HG03565 (cell line): ENCODE measurements around the gene MRLN.

Experiments used
- ATAC-seq: cut with Tn5 transposase; IDR thresholded peaks from one replicate; pipeline ENCODE4 v1.9.1; 2021; ENCODE audit warnings: mild to moderate bottlenecking, moderate library complexity; ENCODE audit not compliant: unreplicated experiment

MRLN gene

DNA sequence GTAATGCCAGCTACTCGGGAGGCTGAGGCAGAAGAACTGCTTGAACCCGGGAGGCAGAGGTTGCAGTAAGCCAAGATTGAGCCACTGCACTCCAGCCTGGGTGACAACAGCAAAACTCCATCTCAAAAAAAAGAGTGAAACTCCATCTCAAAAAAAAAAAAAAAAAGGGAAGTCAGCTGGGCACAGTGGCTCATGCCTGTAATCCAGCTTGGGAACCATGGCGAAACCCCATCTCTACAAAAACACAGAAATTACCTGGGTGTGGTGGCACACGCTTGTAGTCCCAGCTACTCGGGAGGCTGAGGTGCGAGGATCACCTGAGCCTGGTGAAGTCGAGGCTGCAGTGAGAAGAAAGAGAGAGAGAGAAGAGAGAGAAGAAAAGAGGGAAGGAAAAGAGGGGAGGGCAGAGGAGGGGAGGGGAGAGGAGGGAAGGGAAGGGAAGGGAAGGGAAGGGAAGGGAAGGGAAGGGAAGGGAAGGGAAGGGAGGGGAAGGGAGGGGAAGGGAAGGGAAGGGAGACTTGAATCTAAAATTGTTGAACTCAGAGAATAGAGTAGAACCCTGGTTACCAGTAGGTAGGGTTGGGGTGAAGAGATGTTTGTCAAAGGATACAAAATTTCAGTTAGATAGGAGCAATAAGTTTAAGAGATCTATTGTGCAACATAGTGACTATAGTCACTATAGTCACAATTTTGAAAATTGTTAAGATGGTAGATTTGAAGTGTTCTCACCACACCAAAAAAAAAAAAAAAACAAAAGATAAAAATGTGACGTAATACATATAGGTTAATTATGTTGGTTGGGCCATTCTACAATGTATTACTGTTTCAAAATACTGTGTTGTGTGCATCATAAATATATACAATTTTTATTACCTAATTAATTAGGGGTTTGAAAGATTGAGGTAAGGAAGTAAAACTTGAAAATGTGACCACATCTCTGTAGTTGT is 46.1 kb downstream of the MRLN start:
- ATAC-seq, result no peak

DNA sequence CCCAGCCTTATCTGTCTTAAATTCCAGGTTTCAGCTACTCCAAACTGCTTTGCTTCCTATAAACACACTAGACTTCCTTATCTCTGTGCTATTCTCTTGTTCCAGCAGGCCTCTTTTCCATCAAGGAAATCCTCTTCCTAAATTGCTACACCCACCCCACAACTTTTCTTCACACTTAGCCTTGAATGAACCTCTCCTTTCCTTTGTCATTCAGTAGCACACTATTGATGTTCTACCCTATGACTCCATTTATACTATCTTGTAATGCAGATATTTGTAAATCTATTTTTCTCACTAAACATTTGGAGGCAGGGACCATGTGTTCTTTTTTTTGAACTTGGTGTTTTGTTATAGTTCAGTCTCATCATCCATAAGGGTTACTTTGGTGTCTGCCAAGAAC is 47.3 kb downstream of the MRLN start:
- ATAC-seq, result no peak

- ATAC-seq, result no peak
Measured at GRCh38 chr10:59704630-59705029, 48.6 kb downstream of the MRLN start.

GRCh38 chr10:59702347-59702746 is 50.9 kb downstream of the MRLN start:
- no peak for ATAC-seq

DNA sequence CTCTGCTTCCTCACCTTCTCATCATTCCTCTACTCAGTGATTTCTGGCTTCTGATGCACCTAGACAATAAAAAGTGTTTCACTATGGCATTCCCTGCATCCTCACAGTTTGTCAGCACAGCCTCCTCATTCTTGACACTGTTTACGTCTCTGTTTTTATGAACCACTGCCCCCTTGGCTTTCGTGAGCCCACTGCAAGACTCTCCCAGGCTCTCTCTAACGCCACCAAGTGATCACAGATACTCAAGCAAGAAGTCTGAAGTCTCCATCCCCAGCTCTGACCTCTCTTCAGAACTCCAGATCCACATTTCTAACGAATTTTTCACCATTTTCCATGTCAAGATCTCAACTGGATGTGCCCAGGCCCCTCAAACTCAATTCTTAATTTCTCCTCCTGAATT is 52.5 kb downstream of the MRLN start:
- ATAC-seq, result no peak

- ATAC-seq, result no peak
Measured at GRCh38 chr10:59698326-59698725, 54.9 kb downstream of the MRLN start.

DNA sequence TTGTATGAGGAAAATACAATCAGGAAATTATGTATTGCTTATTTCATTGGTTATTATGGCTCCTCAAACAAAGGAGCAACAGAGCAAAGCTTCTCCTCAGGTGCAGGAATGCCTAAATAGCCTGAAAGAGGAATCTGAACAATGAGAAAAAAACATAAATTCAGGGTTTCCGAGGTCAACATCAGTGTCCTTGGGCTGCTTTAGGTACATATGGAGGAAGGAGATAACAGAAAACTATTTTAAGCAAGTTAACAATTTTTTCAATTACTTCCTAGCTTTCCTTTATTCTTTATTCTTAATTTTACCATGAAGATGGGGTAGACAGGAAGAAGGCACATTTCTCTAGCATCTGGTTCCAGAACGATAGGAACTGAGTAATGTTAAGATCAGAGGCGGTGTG is 57.6 kb downstream of the MRLN start:
- no peak for ATAC-seq

DNA sequence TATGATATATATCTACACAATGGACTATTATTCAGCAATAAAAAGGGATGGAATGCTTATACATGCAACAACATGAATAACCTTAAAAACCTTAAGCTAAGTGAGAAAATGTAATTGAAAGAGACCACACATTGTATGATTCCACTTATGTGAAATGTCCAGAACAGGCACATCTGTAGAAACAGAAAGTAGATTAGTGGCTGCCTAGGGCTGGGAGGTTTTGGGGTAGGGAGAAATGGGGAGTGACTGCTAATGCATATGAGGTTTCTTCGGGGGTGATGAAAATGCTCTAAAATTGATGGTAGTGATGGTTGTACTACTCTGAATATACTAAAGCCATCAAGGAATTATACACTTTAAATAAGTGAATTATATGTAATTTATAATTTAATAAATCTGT is 58.3 kb downstream of the MRLN start:
- ATAC-seq, result no peak

DNA sequence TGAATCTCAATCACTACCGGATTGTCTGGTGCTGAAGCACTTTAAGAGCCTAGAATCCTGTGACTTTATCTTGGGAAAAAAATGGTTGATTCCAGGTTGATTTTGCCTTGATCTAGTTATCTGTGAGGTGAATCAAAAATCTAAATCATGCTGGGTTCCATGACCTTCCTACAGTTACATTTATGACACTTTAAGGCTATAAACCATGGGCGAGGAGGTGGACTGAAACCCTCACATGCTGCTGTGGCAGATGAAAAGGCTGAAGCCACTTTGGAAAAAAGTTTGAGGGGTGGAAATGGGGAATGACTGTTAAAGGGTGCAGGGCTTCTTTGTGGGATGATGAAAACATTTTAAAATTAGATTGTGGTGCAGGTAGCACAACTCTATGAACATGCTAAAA is 61.1 kb downstream of the MRLN start:
- ATAC-seq, result no peak

GRCh38 chr10:59688921-59689351 is 64.3 kb downstream of the MRLN start:
- no peak for ATAC-seq

DNA sequence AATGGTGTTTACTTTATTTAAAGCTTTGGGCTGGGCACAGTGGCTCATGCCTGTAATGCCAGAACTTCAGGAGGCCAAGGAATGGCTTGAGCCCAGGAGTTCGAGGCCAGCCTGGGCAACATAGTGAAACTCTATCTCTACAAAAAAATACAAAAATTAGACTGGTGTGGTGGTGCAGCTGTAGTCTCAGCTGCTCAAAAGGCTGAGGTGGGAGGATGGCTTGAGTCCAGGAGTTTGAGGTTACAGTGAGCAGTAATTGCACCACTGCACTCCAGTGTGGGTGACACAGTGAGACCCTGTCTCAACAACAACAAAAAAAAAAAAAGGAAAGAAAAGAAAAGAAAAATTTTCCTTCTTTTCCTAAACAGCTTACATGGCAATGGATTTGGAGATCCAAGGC is 65.6 kb downstream of the MRLN start:
- ATAC-seq, result peak; percentile 36
